ENCODE data around the gene YIPF2.

GRCh38 chr19:10921910-10922637 is 6.4 kb downstream of the YIPF2 start:
- TF ChIP-seq, protein P1, sequence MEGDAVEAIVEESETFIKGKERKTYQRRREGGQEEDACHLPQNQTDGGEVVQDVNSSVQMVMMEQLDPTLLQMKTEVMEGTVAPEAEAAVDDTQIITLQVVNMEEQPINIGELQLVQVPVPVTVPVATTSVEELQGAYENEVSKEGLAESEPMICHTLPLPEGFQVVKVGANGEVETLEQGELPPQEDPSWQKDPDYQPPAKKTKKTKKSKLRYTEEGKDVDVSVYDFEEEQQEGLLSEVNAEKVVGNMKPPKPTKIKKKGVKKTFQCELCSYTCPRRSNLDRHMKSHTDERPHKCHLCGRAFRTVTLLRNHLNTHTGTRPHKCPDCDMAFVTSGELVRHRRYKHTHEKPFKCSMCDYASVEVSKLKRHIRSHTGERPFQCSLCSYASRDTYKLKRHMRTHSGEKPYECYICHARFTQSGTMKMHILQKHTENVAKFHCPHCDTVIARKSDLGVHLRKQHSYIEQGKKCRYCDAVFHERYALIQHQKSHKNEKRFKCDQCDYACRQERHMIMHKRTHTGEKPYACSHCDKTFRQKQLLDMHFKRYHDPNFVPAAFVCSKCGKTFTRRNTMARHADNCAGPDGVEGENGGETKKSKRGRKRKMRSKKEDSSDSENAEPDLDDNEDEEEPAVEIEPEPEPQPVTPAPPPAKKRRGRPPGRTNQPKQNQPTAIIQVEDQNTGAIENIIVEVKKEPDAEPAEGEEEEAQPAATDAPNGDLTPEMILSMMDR (IDR thresholded peaks at IDR 0.05; ENCODE audit: insufficient read depth, low read depth, low read length) = no peak
- TF ChIP-seq EZH2 (IDR thresholded peaks at IDR 0.05; ENCODE audit: insufficient read depth, low read length) = no peak

Measured in astrocyte (in vitro differentiated cells and primary cell).